ENCODE results near the gene SETD1B.

SETD1B gene

GRCh38 chr12:121825041-121825523 lies 21.3 kb downstream of the SETD1B start:
- Histone ChIP-seq H3K9me3 (ENCODE audit: control insufficient read depth in 5 of 5, low read length in 5 of 5) (no peaks in the 10 kb centered on the region), H3K4me3 (ENCODE audit: low read depth in 1 of 5, low read length in 5 of 5) (no peak overlapping the region), H3K9ac (ENCODE audit: low read length in 5 of 5) (no peak overlapping the region), H3K27ac (ENCODE audit: low read depth, low read length) (no peak overlapping the region), H3K27me3 (ENCODE audit: control insufficient read depth in 5 of 5, insufficient read depth in 4 of 5, low read length in 5 of 5) (no peaks in the 10 kb centered on the region), H3K4me1 (ENCODE audit: control insufficient read depth in 5 of 5, insufficient read depth in 5 of 5, low read length in 5 of 5) (peaks cover 0 to 7% (median 3%) of the 10 kb centered on the region in 5 donors), H3K36me3 (ENCODE audit: control insufficient read depth in 5 of 5, insufficient read depth in 5 of 5, low read length in 5 of 5) (peaks cover 0 to 87% (median 67%) of the 10 kb centered on the region in 5 donors)

GRCh38 chr12:121826318-121827150 lies 22.7 kb downstream of the SETD1B start:
- no peak overlapping the region for H3K27ac ChIP-seq (ENCODE audit: low read depth, low read length)
- H3K27me3 ChIP-seq (ENCODE audit: control insufficient read depth in 5 of 5, insufficient read depth in 4 of 5, low read length in 5 of 5), result no peaks in the 10 kb centered on the region
- H3K4me3 ChIP-seq (ENCODE audit: low read depth in 1 of 5, low read length in 5 of 5), result no peak overlapping the region
- no peaks in the 10 kb centered on the region for H3K9me3 ChIP-seq (ENCODE audit: control insufficient read depth in 5 of 5, low read length in 5 of 5)
- peaks cover 0 to 7% (median 3%) of the 10 kb centered on the region in 5 donors for H3K4me1 ChIP-seq (ENCODE audit: control insufficient read depth in 5 of 5, insufficient read depth in 5 of 5, low read length in 5 of 5)
- H3K36me3 ChIP-seq (ENCODE audit: control insufficient read depth in 5 of 5, insufficient read depth in 5 of 5, low read length in 5 of 5), result peaks cover 0 to 83% (median 70%) of the 10 kb centered on the region in 5 donors
- H3K9ac ChIP-seq (ENCODE audit: low read length in 5 of 5), result no peak overlapping the region

- H3K27ac ChIP-seq (ENCODE audit: low read depth, low read length), result no peak overlapping the region
- H3K4me1 ChIP-seq (ENCODE audit: control insufficient read depth in 5 of 5, insufficient read depth in 5 of 5, low read length in 5 of 5), result peaks cover 0 to 7% (median 3%) of the 10 kb centered on the region in 5 donors
- H3K27me3 ChIP-seq (ENCODE audit: control insufficient read depth in 5 of 5, insufficient read depth in 4 of 5, low read length in 5 of 5), result no peaks in the 10 kb centered on the region
- H3K36me3 ChIP-seq (ENCODE audit: control insufficient read depth in 5 of 5, insufficient read depth in 5 of 5, low read length in 5 of 5), result peaks cover 0 to 82% (median 71%) of the 10 kb centered on the region in 5 donors
- no peaks in the 10 kb centered on the region for H3K9me3 ChIP-seq (ENCODE audit: control insufficient read depth in 5 of 5, low read length in 5 of 5)
- no peak overlapping the region for H3K4me3 ChIP-seq (ENCODE audit: low read depth in 1 of 5, low read length in 5 of 5)
- H3K9ac ChIP-seq (ENCODE audit: low read length in 5 of 5), result no peak overlapping the region
These were observed 23.7 kb downstream of the SETD1B start for GRCh38 chr12:121827351-121828099.

- H3K36me3 ChIP-seq (ENCODE audit: control insufficient read depth in 5 of 5, insufficient read depth in 5 of 5, low read length in 5 of 5), result peaks cover 0 to 78% (median 66%) of the 10 kb centered on the region in 5 donors
- no peak overlapping the region for H3K27ac ChIP-seq (ENCODE audit: low read depth, low read length)
- no peaks in the 10 kb centered on the region for H3K27me3 ChIP-seq (ENCODE audit: control insufficient read depth in 5 of 5, insufficient read depth in 4 of 5, low read length in 5 of 5)
- H3K4me1 ChIP-seq (ENCODE audit: control insufficient read depth in 5 of 5, insufficient read depth in 5 of 5, low read length in 5 of 5), result peaks cover 0 to 7% (median 3%) of the 10 kb centered on the region in 5 donors
- no peak overlapping the region for H3K4me3 ChIP-seq (ENCODE audit: low read depth in 1 of 5, low read length in 5 of 5)
- H3K9ac ChIP-seq (ENCODE audit: low read length in 5 of 5), result no peak overlapping the region
- no peaks in the 10 kb centered on the region for H3K9me3 ChIP-seq (ENCODE audit: control insufficient read depth in 5 of 5, low read length in 5 of 5)
These were observed 24.5 kb downstream of the SETD1B start for GRCh38 chr12:121828306-121828705.

- no peaks in the 10 kb centered on the region for H3K27me3 ChIP-seq (ENCODE audit: control insufficient read depth in 5 of 5, insufficient read depth in 4 of 5, low read length in 5 of 5)
- peaks cover 0 to 73% (median 61%) of the 10 kb centered on the region in 5 donors for H3K36me3 ChIP-seq (ENCODE audit: control insufficient read depth in 5 of 5, insufficient read depth in 5 of 5, low read length in 5 of 5)
- no peak overlapping the region for H3K27ac ChIP-seq (ENCODE audit: low read depth, low read length)
- H3K9me3 ChIP-seq (ENCODE audit: control insufficient read depth in 5 of 5, low read length in 5 of 5), result no peaks in the 10 kb centered on the region
- H3K9ac ChIP-seq (ENCODE audit: low read length in 5 of 5), result no peak overlapping the region
- H3K4me3 ChIP-seq (ENCODE audit: low read depth in 1 of 5, low read length in 5 of 5), result no peak overlapping the region
- H3K4me1 ChIP-seq (ENCODE audit: control insufficient read depth in 5 of 5, insufficient read depth in 5 of 5, low read length in 5 of 5), result peaks cover 0 to 7% (median 3%) of the 10 kb centered on the region in 5 donors
These were observed 25.0 kb downstream of the SETD1B start for GRCh38 chr12:121828826-121829225.

- Histone ChIP-seq H3K9ac (ENCODE audit: low read length in 5 of 5) (no peak overlapping the region), H3K27ac (ENCODE audit: low read depth, low read length) (no peak overlapping the region), H3K9me3 (ENCODE audit: control insufficient read depth in 5 of 5, low read length in 5 of 5) (no peaks in the 10 kb centered on the region), H3K36me3 (ENCODE audit: control insufficient read depth in 5 of 5, insufficient read depth in 5 of 5, low read length in 5 of 5) (peaks cover 0 to 67% (median 57%) of the 10 kb centered on the region in 5 donors), H3K27me3 (ENCODE audit: control insufficient read depth in 5 of 5, insufficient read depth in 4 of 5, low read length in 5 of 5) (no peaks in the 10 kb centered on the region), H3K4me1 (ENCODE audit: control insufficient read depth in 5 of 5, insufficient read depth in 5 of 5, low read length in 5 of 5) (peaks cover 0 to 7% (median 3%) of the 10 kb centered on the region in 5 donors), H3K4me3 (ENCODE audit: low read depth in 1 of 5, low read length in 5 of 5) (no peak overlapping the region)
These were observed 25.6 kb downstream of the SETD1B start for GRCh38 chr12:121829250-121829918.

GRCh38 chr12:121830134-121830533 lies 26.3 kb downstream of the SETD1B start:
- Histone ChIP-seq H3K27me3 (ENCODE audit: control insufficient read depth in 5 of 5, insufficient read depth in 4 of 5, low read length in 5 of 5) (no peaks in the 10 kb centered on the region), H3K36me3 (ENCODE audit: control insufficient read depth in 5 of 5, insufficient read depth in 5 of 5, low read length in 5 of 5) (peaks cover 0 to 61% (median 57%) of the 10 kb centered on the region in 5 donors)

GRCh38 chr12:121830588-121831265 lies 26.9 kb downstream of the SETD1B start:
- peaks cover 0 to 60% (median 57%) of the 10 kb centered on the region in 5 donors for H3K36me3 ChIP-seq (ENCODE audit: control insufficient read depth in 5 of 5, insufficient read depth in 5 of 5, low read length in 5 of 5)
- H3K9ac ChIP-seq (ENCODE audit: low read length in 5 of 5), result no peak overlapping the region
- no peak overlapping the region for H3K27ac ChIP-seq (ENCODE audit: low read depth, low read length)
- H3K4me1 ChIP-seq (ENCODE audit: control insufficient read depth in 5 of 5, insufficient read depth in 5 of 5, low read length in 5 of 5), result peaks cover 0 to 2% (median 0%) of the 10 kb centered on the region in 5 donors
- H3K9me3 ChIP-seq (ENCODE audit: control insufficient read depth in 5 of 5, low read length in 5 of 5), result no peaks in the 10 kb centered on the region
- no peaks in the 10 kb centered on the region for H3K27me3 ChIP-seq (ENCODE audit: control insufficient read depth in 5 of 5, insufficient read depth in 4 of 5, low read length in 5 of 5)
- H3K4me3 ChIP-seq (ENCODE audit: low read depth in 1 of 5, low read length in 5 of 5), result no peak overlapping the region

More at GRCh38 chr12:121830134-121830533, 26.3 kb downstream of the SETD1B start:
- H3K4me1 ChIP-seq (ENCODE audit: control insufficient read depth in 5 of 5, insufficient read depth in 5 of 5, low read length in 5 of 5), result peaks cover 0 to 7% (median 3%) of the 10 kb centered on the region in 5 donors
- H3K4me3 ChIP-seq (ENCODE audit: low read depth in 1 of 5, low read length in 5 of 5), result no peak overlapping the region
- no peak overlapping the region for H3K27ac ChIP-seq (ENCODE audit: low read depth, low read length)
- no peaks in the 10 kb centered on the region for H3K9me3 ChIP-seq (ENCODE audit: control insufficient read depth in 5 of 5, low read length in 5 of 5)
- H3K9ac ChIP-seq (ENCODE audit: low read length in 5 of 5), result no peak overlapping the region

- Histone ChIP-seq H3K9me3 (ENCODE audit: control insufficient read depth in 5 of 5, low read length in 5 of 5) (no peaks in the 10 kb centered on the region), H3K36me3 (ENCODE audit: control insufficient read depth in 5 of 5, insufficient read depth in 5 of 5, low read length in 5 of 5) (peaks cover 0 to 54% (median 53%) of the 10 kb centered on the region in 5 donors)
These were observed 27.9 kb downstream of the SETD1B start for GRCh38 chr12:121831571-121832245.

More at GRCh38 chr12:121831571-121832245, 27.9 kb downstream of the SETD1B start:
- Histone ChIP-seq H3K27ac (ENCODE audit: low read depth, low read length) (no peak overlapping the region), H3K4me1 (ENCODE audit: control insufficient read depth in 5 of 5, insufficient read depth in 5 of 5, low read length in 5 of 5) (no peaks in the 10 kb centered on the region), H3K27me3 (ENCODE audit: control insufficient read depth in 5 of 5, insufficient read depth in 4 of 5, low read length in 5 of 5) (no peaks in the 10 kb centered on the region), H3K4me3 (ENCODE audit: low read depth in 1 of 5, low read length in 5 of 5) (no peak overlapping the region), H3K9ac (ENCODE audit: low read length in 5 of 5) (no peak overlapping the region)

All from subcutaneous abdominal adipose tissue (tissue), 5 donors.